DMS153 treated with DMSO at 0.1 percent for 48 hours (cell line): Measurements from ENCODE around the gene PDCD7.
"Not testable (repeated sequence)": the region's sequence is repeated elsewhere in the genome, so short reads cannot be mapped to it uniquely, and the experiment has no call there.

Source experiments
- DNase-seq: peaks from one replicate; lab custom pipeline; 2025; ENCODE audit not compliant: unreplicated experiment; lab: John Stamatoyannopoulos, UW

The PDCD7 gene, protein sequence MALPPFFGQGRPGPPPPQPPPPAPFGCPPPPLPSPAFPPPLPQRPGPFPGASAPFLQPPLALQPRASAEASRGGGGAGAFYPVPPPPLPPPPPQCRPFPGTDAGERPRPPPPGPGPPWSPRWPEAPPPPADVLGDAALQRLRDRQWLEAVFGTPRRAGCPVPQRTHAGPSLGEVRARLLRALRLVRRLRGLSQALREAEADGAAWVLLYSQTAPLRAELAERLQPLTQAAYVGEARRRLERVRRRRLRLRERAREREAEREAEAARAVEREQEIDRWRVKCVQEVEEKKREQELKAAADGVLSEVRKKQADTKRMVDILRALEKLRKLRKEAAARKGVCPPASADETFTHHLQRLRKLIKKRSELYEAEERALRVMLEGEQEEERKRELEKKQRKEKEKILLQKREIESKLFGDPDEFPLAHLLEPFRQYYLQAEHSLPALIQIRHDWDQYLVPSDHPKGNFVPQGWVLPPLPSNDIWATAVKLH

DNA sequence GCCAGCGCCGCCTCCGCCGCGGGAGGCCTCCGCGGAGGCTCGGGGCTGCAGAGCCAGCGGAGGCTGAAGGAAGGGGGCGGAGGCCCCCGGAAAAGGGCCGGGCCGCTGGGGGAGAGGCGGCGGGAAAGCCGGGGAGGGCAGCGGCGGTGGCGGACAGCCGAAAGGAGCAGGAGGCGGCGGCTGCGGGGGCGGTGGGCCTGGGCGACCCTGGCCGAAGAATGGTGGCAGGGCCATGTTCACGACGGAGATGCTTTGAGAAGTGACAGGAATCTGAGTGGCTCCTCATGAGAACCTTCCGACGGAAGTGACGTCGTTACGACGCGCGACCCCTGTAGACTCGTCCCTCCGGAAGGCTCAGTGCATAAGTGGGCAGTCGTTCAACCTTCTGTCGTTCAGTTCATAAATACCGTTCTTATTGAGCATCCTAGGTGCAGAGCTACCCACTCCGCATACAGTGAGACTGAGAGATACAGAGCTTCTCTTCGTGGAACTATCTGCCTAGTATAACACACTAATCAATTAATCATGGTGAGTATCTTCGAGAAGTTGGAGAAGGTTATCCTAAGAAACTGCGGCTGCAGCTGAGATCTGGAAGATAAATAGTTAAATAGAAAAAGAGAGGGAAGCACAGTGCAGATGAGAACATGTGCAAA, at the start of gene PDCD7:
Gene PDCD7, minus strand, starts transcription at position 261 of the 653 bp plus-strand sequence. Its CDS starts 27 bp downstream, at position 234.
- DNase-seq: peak; percentile 30

DNA sequence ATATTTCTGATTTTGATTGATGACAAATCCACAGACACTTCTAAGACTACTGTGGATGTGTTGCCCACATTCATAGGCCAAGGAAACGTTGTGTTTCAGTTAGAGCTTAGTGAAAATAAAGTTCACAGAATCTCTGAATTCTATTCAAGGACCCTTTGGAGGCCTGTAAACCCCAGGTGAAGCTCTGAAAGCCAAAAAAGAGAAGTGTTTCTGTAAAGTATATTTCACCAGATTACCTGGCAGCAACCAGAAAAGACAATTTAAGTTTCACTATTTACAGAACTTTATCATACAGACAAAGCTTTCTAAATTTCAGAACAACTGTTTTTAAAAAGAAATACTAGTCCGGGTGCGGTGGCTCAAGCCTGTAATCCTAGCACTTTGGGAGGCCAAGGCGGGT, 48.9 kb upstream of the PDCD7 start:
- no peak for DNase-seq

DNA sequence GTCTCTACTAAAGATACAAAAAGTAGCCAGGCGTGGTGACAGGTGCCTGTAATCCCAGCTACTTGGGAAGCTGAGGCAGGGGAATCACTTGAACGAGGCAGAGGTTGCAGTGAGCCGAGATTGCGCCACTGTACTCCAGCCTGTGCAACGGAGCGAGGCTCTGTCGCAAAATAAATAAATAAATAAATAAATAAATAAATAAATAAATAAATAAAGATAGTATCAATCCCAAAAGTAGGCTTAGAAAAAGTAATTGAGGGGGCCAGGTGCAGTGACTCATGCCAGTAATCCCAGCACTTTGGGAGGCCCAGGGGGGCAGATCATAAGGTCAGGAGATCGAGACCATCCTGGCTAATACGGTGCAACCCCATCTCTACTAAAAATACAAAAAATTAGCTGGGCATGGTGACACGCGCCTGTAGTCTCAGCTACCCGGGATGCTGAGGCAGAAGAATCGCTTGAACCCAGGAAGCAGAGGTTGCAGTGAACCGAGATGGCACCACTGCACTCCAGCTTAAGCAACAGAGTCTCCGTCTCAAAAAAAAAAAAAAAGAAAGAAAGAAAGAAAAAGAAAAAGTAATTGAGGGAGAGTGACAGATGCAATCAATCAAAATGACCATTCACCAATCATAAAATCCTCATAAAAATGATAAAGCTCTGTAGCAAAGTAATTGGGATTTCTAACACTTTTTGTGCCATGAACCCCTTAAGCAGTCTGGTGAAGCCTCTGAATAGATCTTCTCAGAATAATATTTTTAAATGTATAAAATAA, 48.2 kb upstream of the PDCD7 start:
- DNase-seq: not testable (repeated sequence)

DNA sequence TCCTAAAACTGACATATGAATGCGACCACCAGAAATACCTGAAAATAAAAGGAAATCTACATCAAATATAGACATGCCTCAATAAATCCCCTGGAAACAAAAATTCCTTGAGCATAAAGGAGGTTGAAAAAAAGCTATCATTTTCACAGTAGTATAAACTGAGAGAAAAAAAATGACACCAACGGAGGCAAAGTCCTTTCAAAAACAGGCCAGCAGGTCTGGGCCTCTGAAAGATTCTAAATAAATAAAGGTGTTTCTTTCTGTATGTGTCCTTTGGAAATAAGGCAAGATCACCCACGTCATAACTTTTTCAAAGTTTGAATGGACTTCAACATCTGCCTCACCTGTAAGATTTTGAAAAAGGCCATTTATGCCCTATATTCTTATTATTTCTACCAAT, 46.6 kb upstream of the PDCD7 start:
- DNase-seq: no peak

DNA sequence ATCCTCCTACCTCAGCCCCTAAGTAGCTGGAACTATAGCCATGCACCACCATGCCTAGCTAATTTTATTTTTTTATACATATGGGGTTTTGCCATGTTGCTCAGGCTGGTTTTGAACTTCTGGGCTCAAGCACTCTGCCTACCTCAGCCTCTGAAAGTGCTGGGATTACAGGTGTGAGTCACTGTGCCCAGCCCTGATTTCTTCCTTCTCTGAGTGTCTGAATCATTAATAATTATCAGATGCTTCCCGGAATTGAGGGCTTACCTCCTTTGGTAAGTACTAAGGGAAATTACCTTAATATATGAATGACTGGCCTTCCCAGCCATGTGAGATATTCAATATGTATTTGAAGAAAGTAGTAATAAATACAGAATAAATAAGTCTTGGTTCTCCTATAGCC, 44.3 kb upstream of the PDCD7 start:
- no peak for DNase-seq

DNA sequence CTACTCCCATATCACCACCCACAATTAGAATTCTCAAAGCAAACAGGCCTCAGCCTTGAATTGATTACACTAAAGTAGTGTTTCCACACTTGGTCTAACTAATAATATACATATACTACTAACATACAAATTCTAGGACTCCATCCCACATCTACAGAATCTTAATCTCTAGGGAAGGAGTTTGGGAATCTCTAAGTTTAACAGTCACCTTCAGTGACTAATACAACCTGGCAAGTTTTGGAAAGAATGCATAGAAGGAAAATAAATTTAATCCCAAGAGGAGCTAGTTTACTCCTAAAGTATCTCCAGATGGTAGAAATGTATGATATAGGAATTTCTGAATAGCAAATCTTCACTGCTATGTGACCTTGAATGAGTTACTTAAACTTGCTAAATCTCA, 42.4 kb upstream of the PDCD7 start:
- no peak for DNase-seq

DNA sequence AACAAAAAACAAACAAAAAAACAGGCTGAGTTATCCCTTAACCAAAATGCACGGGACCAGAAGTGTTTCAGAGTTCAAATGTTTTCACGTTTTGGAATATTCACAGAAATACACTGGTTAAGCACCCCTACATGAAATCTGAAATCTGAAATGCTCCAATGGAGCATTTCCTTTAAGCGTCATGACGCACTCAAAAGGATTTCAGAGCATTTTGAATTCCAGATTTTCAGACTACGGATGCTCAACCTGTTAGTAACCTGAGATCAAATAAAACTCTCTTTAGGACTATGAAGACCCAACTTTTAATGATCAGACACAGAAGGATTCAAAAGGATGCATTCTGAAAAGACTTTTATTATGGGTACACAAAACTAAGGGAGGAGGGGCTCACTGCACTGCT, 41.9 kb upstream of the PDCD7 start:
- DNase-seq: no peak

DNA sequence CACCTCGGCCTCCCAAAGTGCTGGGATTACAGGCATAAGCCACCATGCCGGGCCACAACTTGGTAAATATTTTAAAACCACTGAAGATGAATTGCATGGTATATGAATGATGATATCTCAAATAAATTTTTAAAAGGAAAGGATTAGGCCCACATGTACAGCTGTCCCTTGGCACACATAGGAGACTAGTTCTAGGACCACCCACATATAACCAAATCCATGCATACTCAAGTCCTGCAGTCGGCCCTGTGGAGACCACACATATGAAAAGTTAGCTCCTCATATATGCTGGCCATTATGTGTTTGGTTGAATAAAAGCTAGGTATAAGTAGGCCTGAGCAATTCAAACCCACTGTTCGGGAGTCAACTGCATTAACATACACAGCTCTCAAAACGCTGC, 40.9 kb upstream of the PDCD7 start:
- DNase-seq: no peak

DNA sequence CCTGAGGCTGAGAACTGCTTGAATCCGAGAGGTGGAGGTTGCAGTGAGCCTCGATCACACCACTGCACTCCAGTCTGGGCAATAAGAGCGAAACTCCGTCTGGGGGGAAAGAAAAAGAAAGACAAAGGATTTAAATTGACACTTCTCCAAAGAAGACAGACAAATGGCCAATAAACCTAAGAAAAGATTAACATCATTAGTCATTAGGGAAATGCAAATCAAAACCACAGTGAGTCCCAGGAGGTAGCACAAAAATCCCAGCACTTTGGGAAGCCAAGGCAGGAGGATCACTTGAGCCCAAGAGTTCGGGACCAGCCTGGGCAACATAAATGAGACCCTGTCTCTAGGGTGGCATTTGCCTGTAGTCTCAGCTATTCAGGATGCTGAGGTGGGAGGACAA, 38.9 kb upstream of the PDCD7 start:
- DNase-seq: no peak

DNA sequence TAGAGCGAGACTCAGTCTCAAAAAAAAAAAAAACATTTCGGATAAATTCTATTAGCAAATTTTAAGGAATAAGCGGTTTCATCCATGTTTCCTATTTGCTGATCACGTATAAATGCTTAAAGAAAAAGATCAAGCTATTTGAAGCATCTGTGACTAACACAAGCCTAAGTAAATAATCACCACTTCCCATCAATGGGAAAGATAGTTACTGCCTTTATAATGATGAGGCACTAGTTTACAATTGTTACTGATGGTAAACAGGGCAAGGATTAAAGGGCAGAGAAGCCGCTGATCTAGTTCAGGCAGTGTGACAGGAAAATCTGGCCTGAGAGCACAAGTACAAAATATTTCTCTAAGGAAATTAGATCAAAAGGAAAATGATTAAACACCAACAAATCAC, 37.8 kb upstream of the PDCD7 start:
- no peak for DNase-seq

DNA sequence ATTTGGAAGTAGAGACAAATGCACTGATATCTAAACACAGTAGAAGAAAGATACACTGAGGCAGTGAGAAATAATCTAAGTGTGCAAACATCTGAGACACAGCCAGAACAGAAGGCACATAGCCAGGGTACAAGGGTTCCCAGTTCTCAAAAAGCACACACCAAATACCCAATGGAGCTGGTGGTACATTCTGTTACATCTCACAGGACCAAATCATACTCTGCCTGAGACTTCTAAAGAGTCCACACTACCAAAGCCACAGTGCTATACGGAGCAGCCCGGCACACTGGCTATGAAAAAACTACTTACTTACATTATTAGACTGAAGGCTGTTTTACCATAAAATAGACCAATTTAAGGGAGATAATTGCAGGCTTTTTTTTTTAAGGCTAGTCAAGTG, 32.3 kb upstream of the PDCD7 start:
- DNase-seq: no peak

DNA sequence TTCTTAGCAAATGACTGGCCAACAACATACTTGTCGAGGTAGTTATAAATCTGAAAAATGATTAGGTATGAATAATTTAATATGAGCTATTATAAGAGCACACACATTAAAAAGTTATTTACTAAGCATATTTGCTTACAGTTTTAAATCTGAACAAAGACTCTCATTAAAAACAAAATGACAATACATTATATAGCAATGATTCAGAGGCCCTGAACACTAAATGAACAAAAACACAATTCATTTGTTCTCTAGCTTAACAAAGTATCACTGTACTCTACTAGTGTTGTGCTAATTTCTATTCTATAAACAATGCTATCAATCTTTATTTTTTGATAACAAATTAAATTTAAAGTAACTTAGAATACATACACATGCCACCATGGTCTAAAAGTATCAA, 30.5 kb upstream of the PDCD7 start:
- DNase-seq: no peak

DNA sequence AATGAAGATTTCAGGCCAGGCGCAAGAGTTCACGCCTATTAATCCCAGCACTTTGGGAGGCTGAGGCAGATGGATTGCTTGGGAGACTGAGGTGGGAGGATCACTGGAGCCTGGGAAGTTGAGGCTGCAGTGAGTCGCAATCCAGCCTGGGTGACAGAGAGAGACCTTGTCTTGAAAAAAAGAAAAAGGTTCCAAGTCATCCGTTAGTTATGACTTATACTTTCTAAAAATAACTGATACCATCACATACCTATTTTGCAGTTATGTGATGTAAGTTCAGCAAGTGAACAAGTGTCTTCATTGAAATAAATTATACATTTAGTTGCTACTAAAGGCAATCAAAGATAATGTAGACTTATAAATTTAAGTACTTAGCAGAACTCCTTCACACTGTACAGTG, 29.4 kb upstream of the PDCD7 start:
- no peak for DNase-seq

DNA sequence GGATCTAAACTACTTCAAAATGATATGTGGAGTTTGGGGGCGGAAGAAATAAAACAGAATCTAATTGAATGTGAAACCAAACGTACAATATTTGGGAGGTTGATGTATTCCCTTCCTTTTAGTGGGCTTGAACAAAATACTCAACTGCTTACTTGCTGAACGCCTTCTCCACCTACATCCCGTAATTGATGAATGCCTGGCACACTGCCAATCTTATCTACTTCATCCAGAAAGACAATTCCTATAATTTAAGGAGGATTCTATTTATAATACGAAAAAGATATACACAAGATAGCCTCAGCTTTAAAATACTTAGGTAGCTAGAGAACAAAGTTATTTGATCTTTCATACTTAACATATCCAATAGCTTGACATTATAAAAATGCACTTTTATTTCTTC, 23.1 kb upstream of the PDCD7 start:
- DNase-seq: no peak

DNA sequence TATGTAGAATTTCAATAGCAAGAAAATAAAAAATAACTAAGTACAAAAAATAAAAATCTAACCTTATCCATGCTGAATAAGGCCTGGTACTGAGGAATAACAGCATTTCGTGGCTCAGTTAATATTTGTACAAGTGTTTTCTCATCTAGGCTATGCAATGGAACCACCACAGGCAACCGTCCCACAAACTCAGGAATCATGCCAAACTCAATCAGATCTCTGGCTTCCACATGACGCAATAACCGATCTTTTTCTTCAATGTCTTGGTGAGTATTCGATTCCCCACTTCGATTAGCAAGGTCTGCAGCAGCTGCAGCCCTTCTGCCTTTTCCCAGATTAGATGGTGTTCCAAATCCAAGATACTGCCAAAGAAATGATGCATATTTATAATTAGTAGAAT, 21.1 kb upstream of the PDCD7 start:
- DNase-seq: no peak

DNA sequence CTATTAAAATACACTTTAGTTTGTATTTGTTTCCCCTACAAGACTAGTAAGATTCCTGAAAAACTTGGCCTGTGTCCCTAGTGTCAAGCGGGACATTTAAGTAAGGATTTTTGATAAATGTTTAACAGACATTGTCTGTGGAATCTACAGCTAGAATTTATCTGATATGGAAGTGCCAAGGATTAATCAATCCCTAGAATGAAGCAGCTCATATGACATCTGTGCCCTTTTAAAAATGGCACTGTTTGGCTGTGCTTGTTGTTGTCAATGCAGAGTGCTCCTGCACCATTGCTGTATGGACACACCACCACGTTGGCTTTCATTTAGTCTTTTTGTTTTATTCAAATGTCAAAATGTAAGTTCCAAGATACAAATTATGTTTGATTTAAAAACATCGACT, 14.3 kb upstream of the PDCD7 start:
- no peak for DNase-seq

DNA sequence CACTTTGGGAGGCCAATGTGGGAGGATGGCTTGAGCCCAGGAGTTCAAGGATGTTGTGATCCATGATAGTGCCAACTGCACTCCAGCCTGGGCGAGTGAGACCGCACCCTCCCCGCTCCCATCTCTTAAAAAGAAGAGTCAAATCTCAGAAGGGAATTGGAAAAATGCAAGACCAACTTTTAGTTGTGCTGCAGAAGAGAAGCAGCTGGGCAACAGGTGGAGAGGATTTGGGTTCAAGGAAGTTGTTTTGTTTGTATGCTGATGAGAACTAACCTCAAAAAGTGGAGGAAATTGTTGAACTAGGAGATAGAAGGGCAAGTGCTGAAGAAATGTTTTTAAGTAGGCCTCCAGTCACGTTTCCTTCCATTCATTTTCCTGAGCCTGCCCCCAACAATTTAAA, 12.8 kb upstream of the PDCD7 start:
- no peak for DNase-seq

DNA sequence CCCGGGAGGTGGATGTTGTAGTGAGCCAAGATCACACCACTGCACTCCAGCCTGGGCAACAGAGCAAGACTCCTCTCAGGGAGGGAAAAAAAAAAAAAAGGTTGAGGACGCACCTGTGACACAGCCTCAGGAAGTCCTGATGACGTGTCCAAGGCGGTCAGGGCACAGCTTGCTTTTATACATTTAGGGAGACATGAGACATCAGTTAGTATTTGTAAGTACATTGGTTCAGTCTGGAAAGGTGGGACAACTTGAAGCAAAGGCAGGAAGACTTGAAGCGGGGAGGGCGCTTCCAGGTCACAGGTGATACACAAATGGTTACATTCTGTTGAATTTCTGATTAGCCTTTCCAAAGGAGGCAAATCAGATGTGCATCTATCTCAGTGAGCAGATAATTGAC, 5.0 kb upstream of the PDCD7 start:
- DNase-seq: not testable (repeated sequence)

DNA sequence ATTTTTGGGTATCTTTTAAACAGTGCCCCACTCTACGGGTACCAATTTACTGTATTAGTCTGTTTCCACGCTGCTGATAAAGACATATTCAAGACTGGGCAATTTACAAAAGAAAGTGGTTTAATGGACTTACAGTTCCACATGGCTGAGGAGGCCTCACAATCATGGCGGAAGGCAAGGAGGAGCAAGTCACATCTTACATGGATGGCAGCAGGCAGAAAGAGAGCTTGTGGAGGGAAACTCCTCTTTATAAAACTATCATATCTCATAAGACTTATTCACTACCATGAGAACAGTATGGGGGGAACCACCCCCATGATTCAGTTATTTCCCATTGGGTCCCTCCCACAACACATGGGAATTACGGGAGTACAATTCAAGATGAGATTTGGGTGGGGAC, 4.3 kb upstream of the PDCD7 start:
- not testable (repeated sequence) for DNase-seq

DNA sequence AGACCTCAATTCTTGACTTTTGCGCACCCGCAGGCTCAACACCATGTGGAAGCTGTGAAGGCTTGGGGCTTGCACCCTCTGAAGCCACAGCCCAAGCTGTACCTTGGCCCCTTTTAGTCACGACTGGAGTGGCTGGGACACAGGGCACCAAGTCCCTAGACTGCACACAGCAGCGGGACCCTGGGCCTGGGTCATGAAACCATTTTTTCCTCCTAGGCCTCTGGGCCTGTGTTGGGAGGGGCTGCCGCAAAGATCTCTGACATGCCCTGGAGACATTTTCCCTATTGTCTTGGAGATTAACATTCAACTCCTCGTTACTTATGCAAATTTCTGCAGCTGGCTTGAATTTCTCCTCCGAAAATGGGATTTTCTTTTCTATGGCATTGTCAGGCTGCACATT, 3.5 kb upstream of the PDCD7 start:
- not testable (repeated sequence) for DNase-seq

DNA sequence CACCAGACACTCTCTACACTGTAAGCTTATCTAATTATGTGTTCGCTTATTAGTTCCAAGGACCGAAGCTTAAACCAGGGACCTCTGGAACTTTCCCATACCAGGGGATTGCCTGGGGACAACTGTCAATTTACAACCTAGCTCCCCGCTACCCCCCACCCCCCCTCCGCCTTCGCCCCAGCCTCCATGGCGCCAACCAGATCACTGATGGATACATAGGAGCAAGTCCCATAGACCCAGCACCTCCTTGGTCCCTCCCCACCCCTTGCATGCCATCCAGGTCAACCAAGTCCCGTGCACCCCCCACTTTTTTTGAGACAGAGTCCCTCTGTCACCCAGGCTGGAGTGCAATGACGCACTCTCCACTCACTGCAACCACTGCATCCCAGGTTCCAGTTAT, 930 bp upstream of the PDCD7 start:
- no peak for DNase-seq
